AG04450 (cell line): Measurements from ENCODE around the gene RTN4. TPM values are rescaled to one million over a fixed set of nuclear protein-coding genes. Genes with fewer than 3 reads are reported as not detected.

ENCODE experiments used
- CTCF ChIA-PET: fragments of 300-600, 350-600 bp; formaldehyde crosslinking; extraction: SDS; loops from one replicate; lab custom pipeline; 2022; ENCODE audit warnings: antibody characterized with exemption, inconsistent platforms; lab: Charles Lee
- POLR2A ChIA-PET: fragments of 350-600 bp; formaldehyde crosslinking; extraction: SDS; loops from one replicate; lab custom pipeline; 2021; ENCODE audit warnings: antibody characterized with exemption, inconsistent platforms; lab: Yijun Ruan, JAX
- DNase-seq: peaks from one replicate; pipeline ENCODE4 v3.0.0-alpha.2; 2011; ENCODE audit warnings: low read depth, low spot score
- H3K27ac ChIP-seq: one replicate; pipeline ENCODE4 v1.5.1; 2012; ENCODE audit warnings: low read depth, low read length, control low read depth
- H3K27me3 ChIP-seq: one replicate; pipeline ENCODE4 v1.6.0; 2012; ENCODE audit warnings: low read length; ENCODE audit not compliant: control insufficient read depth, insufficient read depth
- H3K4me3 ChIP-seq: 2 replicates; pipeline ENCODE4 v1.5.1; 2011; ENCODE audit warnings: mild to moderate bottlenecking, low read depth, low read length, control low read depth
- H3K9me3 ChIP-seq: 2 replicates; pipeline ENCODE4 v1.5.1; 2012; ENCODE audit warnings: low read length; ENCODE audit not compliant: control insufficient read depth, insufficient read depth
- CTCF ChIP-seq: IDR thresholded peaks from 2 replicates; pipeline ENCODE4 v1.5.1; 2011; ENCODE audit warnings: low read depth, low read length, control low read depth, inconsistent platforms
- polyA plus RNA-seq: library from polyadenylated mRNA; depleted of rRNA; stranded (reverse); fragments of >200 nt; gene quantifications from 2 replicates; pipeline ENCODE4 v1.2.3, GENCODE V29; 2011

Gene RTN4
- polyA plus RNA-seq, 1 experiment = 668 TPM

- Histone ChIP-seq H3K4me3 (peak overlapping the region; percentile 100), H3K27me3 (no peaks in the 10 kb centered on the region), H3K9me3 (no peaks in the 10 kb centered on the region; the same call in 1 of the 2 replicates), H3K27ac (peak overlapping the region; percentile 99)
- no peak for DNase-seq
- CTCF ChIA-PET = interaction anchor here (1.1 to 4.8 kb wide), 6 partner anchors 15 to 150 kb away, joined by 3 to 60 read pairs (median 12); no protein-coding TSS in a partner anchor
- POLR2A ChIA-PET = interaction anchor here (0.8 to 4.3 kb wide), 15 partner anchors 47 to 150 kb away, joined by 3 to 79 read pairs (median 8); no protein-coding TSS in a partner anchor
- TF ChIP-seq CTCF = no peak
Measured at GRCh38 chr2:55049821-55050099, 491 bp downstream of the RTN4 start.

- Histone ChIP-seq H3K9me3 (no peaks in the 10 kb centered on the region; the same call in 1 of the 2 replicates), H3K4me3 (peak overlapping the region; percentile 100), H3K27ac (peak overlapping the region; percentile 96), H3K27me3 (no peaks in the 10 kb centered on the region)
- POLR2A ChIA-PET = interaction anchor here (0.5 to 4.3 kb wide), 14 partner anchors 21 to 373 kb away, joined by 3 to 79 read pairs (median 3); no protein-coding TSS in a partner anchor
- DNase-seq = peak; percentile 52
- CTCF ChIA-PET = interaction anchor here (1.1 to 4.8 kb wide), 18 partner anchors 14 to 150 kb away, joined by 3 to 60 read pairs (median 4); no protein-coding TSS in a partner anchor
- TF ChIP-seq CTCF = peak; percentile 79
Measured at GRCh38 chr2:55049043-55049820, 1.0 kb downstream of the RTN4 start.

GRCh38 chr2:55048508-55049042 lies 1.7 kb downstream of the RTN4 start:
- ChIA-PET CTCF (interaction anchor here (0.6 to 4.8 kb wide), 30 partner anchors 13 to 149 kb away, joined by 3 to 60 read pairs (median 4); no protein-coding TSS in a partner anchor), POLR2A (interaction anchor here (0.5 to 4.3 kb wide), 9 partner anchors 22 to 372 kb away, joined by 3 to 79 read pairs (median 3); no protein-coding TSS in a partner anchor)
- Histone ChIP-seq H3K9me3 (no peaks in the 10 kb centered on the region; the same call in 1 of the 2 replicates), H3K27me3 (no peaks in the 10 kb centered on the region), H3K4me3 (peak overlapping the region; percentile 100), H3K27ac (peak overlapping the region; percentile 96)
- TF ChIP-seq CTCF = no peak; the same call in 1 of the 2 replicates
- DNase-seq = no peak

GRCh38 chr2:55047677-55048299 lies 2.5 kb downstream of the RTN4 start:
- POLR2A ChIA-PET = interaction anchor here (0.7 to 4.3 kb wide), 3 partner anchors 64 to 118 kb away, joined by 3 to 79 read pairs (median 49); no protein-coding TSS in a partner anchor
- no peak for DNase-seq
- TF ChIP-seq CTCF = no peak
- H3K27me3 ChIP-seq = no peaks in the 10 kb centered on the region
- no peak overlapping the region for H3K27ac ChIP-seq
- H3K4me3 ChIP-seq = peak overlapping the region; percentile 100
- H3K9me3 ChIP-seq = no peaks in the 10 kb centered on the region; the same call in 1 of the 2 replicates
- CTCF ChIA-PET = interaction anchor here (0.6 to 4.8 kb wide), 29 partner anchors 12 to 148 kb away, joined by 3 to 60 read pairs (median 4); no protein-coding TSS in a partner anchor
